Keratinocyte (primary cell): Measurements from ENCODE around the gene ZNF407. TPM values are rescaled to one million over a fixed set of nuclear protein-coding genes. Genes with fewer than 3 reads are reported as not detected.

Source experiments
- DNase-seq: peaks from one replicate; pipeline ENCODE4 v3.0.0-alpha.2; 2011; ENCODE audit warnings: low read depth, missing footprints, low spot score
- FAIRE-seq: peaks from 2 replicates; lab custom pipeline; 2011; peaks lifted over from hg19 to GRCh38; lab: Jason Lieb, UNC
- H2AFZ ChIP-seq: 2 replicates; pipeline ENCODE4 v1.6.0; 2012; ENCODE audit warnings: low read length, control low read depth, inconsistent platforms; ENCODE audit not compliant: control insufficient read depth
- H3K27ac ChIP-seq: 2 replicates; pipeline ENCODE4 v1.5.1; 2011; ENCODE audit warnings: low read length; ENCODE audit not compliant: control insufficient read depth, insufficient read depth
- H3K27me3 ChIP-seq: 3 replicates; pipeline ENCODE4 v1.6.0; 2011; ENCODE audit warnings: low read length; ENCODE audit not compliant: control insufficient read depth, insufficient read depth; ENCODE audit errors: extremely low read depth
- H3K36me3 ChIP-seq, 2 experiments: 2 replicates in 1 of 2; 3 replicates in 1 of 2; pipeline ENCODE4 v1.5.1; 2011; ENCODE audit warnings: low read length in 2 of 2, mild to moderate bottlenecking in 1 of 2; ENCODE audit not compliant: control insufficient read depth in 2 of 2, insufficient read depth in 2 of 2; ENCODE audit errors: extremely low read depth in 1 of 2
- H3K4me1 ChIP-seq: 3 replicates; pipeline ENCODE4 v1.5.1; 2011; ENCODE audit warnings: low read length; ENCODE audit not compliant: control insufficient read depth, insufficient read depth; ENCODE audit errors: extremely low read depth
- H3K4me2 ChIP-seq: 3 replicates; pipeline ENCODE4 v1.6.0; 2011; ENCODE audit warnings: low read depth, low read length; ENCODE audit not compliant: control insufficient read depth, insufficient read depth; ENCODE audit errors: extremely low read depth
- H3K4me3 ChIP-seq, 3 experiments: fragments of 200-600 bp in 1 of 3; sonication (generic) in 1 of 3; 2 replicates in 2 of 3; 3 replicates in 1 of 3; pipeline ENCODE4 v1.5.1; 2011 to 2016; ENCODE audit warnings: low read length in 3 of 3, mild to moderate bottlenecking in 3 of 3, control low read depth in 2 of 3, inconsistent platforms in 1 of 3, low read depth in 1 of 3, mixed read lengths in 1 of 3, mixed run types in 1 of 3, moderate library complexity in 1 of 3; ENCODE audit not compliant: control insufficient read depth in 2 of 3, insufficient read depth in 2 of 3; ENCODE audit errors: extremely low read depth in 1 of 3
- H3K79me2 ChIP-seq: 2 replicates; pipeline ENCODE4 v1.6.0; 2012; ENCODE audit warnings: low read length; ENCODE audit not compliant: control insufficient read depth, insufficient read depth
- H3K9ac ChIP-seq: 3 replicates; pipeline ENCODE4 v1.6.0; 2011; ENCODE audit warnings: low read length; ENCODE audit not compliant: control insufficient read depth, insufficient read depth; ENCODE audit errors: extremely low read depth
- H3K9me1 ChIP-seq: 3 replicates; pipeline ENCODE4 v1.6.0; 2011; ENCODE audit warnings: low read length; ENCODE audit not compliant: control insufficient read depth, insufficient read depth; ENCODE audit errors: extremely low read depth
- H3K9me3 ChIP-seq: 2 replicates; pipeline ENCODE4 v1.5.1; 2012; ENCODE audit warnings: low read depth, low read length; ENCODE audit not compliant: control insufficient read depth
- H4K20me1 ChIP-seq: 3 replicates; pipeline ENCODE4 v1.6.0; 2011; ENCODE audit warnings: low read length; ENCODE audit not compliant: control insufficient read depth, insufficient read depth; ENCODE audit errors: extremely low read depth
- CTCF ChIP-seq, 3 experiments: IDR thresholded peaks in 1 of 3; conservative IDR thresholded peaks in 1 of 3; optimal IDR thresholded peaks in 1 of 3; 2 replicates in 2 of 3; 3 replicates in 1 of 3; pipeline versions ENCODE3 to v1.5.1; 2011; ENCODE audit warnings: low read length in 3 of 3, mild to moderate bottlenecking in 3 of 3, moderate library complexity in 2 of 3, control low read depth in 1 of 3, inconsistent platforms in 1 of 3; ENCODE audit not compliant: insufficient read depth in 2 of 3; ENCODE audit errors: extremely low read depth in 1 of 3
- EZH2 ChIP-seq: IDR thresholded peaks from one replicate; pipeline ENCODE4 v1.6.1; 2012; ENCODE audit warnings: inconsistent platforms, mild to moderate bottlenecking, low read length, moderate library complexity
- dilution Hi-C: fragments of 300-500 bp; cut with MboI; formaldehyde crosslinking; loops from one replicate; pipeline ENCODE4 v1.7.0; 2020; ENCODE audit warnings: low sequenced_read_pairs; ENCODE audit not compliant: extremely low pct_ligation_motif_present
- polyA plus RNA-seq, 5 experiments: library from polyadenylated mRNA; depleted of rRNA in 3 of 5; stranded (reverse) in 3 of 5; stranded (forward) in 1 of 5; unstranded in 1 of 5; fragments of >200 nt; gene quantifications; 1 replicate in 1 of 5; 2 replicates in 3 of 5; 3 replicates in 1 of 5; pipeline versions ENCODE4 v1.2.1 to v1.2.3, GENCODE V29; 2011 to 2012; ENCODE audit warnings: missing spikeins in 2 of 5, low read depth in 1 of 5, low replicate concordance in 1 of 5

ZNF407 gene
- polyA plus RNA-seq, 1 donor (not counting 4 experiments of a cell fraction or from before 2014, with no cell fraction given), result 3.8 TPM

- H2AFZ ChIP-seq, result no peak overlapping the region
- H3K4me3 ChIP-seq, result no peak overlapping the region
- DNase-seq (no peak), FAIRE-seq (no peak)
- H3K36me3 ChIP-seq, result no peaks in the 10 kb centered on the region
- no peak overlapping the region for H3K9ac ChIP-seq
- no peak overlapping the region for H3K4me2 ChIP-seq
- no peaks in the 10 kb centered on the region for H3K79me2 ChIP-seq
- H3K27me3 ChIP-seq, result no peaks in the 10 kb centered on the region
- dilution Hi-C loops, result no loop called here
- H3K9me1 ChIP-seq, result no peaks in the 10 kb centered on the region
- H3K4me1 ChIP-seq, result no peaks in the 10 kb centered on the region
- no peak for TF ChIP-seq EZH2
- no peak for TF ChIP-seq CTCF (optimal IDR thresholded peaks at IDR 0.05 in 1 of 3, IDR thresholded peaks at IDR 0.05 in 1 of 3, conservative IDR thresholded peaks at IDR 0.05 in 1 of 3; ENCODE audit: extremely low read depth in 1 of 3, insufficient read depth in 2 of 3, low read length in 3 of 3)
- H3K9me3 ChIP-seq, result no peaks in the 10 kb centered on the region
- no peaks in the 10 kb centered on the region for H4K20me1 ChIP-seq
- H3K27ac ChIP-seq, result no peak overlapping the region
Measured at GRCh38 chr18:75036917-75037688, 439.4 kb downstream of the ZNF407 start.

- no peaks in the 10 kb centered on the region for H3K9me3 ChIP-seq
- no peaks in the 10 kb centered on the region for H3K36me3 ChIP-seq
- H3K79me2 ChIP-seq, result no peaks in the 10 kb centered on the region
- no peaks in the 10 kb centered on the region for H4K20me1 ChIP-seq
- DNase-seq, result no peak
- no peak for FAIRE-seq
- no peak overlapping the region for H2AFZ ChIP-seq
- dilution Hi-C loops, result no loop called here
- no peak overlapping the region for H3K4me3 ChIP-seq
- no peak overlapping the region for H3K4me2 ChIP-seq
- no peak overlapping the region for H3K9ac ChIP-seq
- no peaks in the 10 kb centered on the region for H3K9me1 ChIP-seq
- H3K27ac ChIP-seq, result no peak overlapping the region
- TF ChIP-seq EZH2 (no peak), CTCF (optimal IDR thresholded peaks at IDR 0.05 in 1 of 3, IDR thresholded peaks at IDR 0.05 in 1 of 3, conservative IDR thresholded peaks at IDR 0.05 in 1 of 3; ENCODE audit: extremely low read depth in 1 of 3, insufficient read depth in 2 of 3, low read length in 3 of 3) (no peak)
- no peaks in the 10 kb centered on the region for H3K4me1 ChIP-seq
- H3K27me3 ChIP-seq, result no peaks in the 10 kb centered on the region
Measured at GRCh38 chr18:75037689-75037955, 440.0 kb downstream of the ZNF407 start.
